Fibroblast of the aortic adventitia (primary cell): Measurements from ENCODE around the gene SMKR1. TPM values are rescaled to one million over a fixed set of nuclear protein-coding genes. Genes with fewer than 3 reads are reported as not detected.
"Not testable (repeated sequence)": the region's sequence is repeated elsewhere in the genome, so short reads cannot be mapped to it uniquely, and the experiment has no call there.

Experiments
- DNase-seq: peaks from one replicate; pipeline ENCODE4 v3.0.0-alpha.2; 2010; ENCODE audit warnings: low read depth
- H3K4me3 ChIP-seq: 2 replicates; pipeline ENCODE4 v1.5.1; 2011; ENCODE audit warnings: low read depth, mild to moderate bottlenecking, control low read depth, low read length, moderate library complexity
- total RNA-seq: library from RNA; depleted of rRNA; stranded (reverse); fragments of >200 nt; gene quantifications from 2 replicates; pipeline ENCODE4 v1.2.3, GENCODE V29; 2012; ENCODE audit warnings: low replicate concordance
- TF ChIP-seq, protein P1 (sequence below): IDR thresholded peaks from 2 replicates; pipeline ENCODE4 v1.5.1; 2011; ENCODE audit warnings: mild to moderate bottlenecking, low read length, control low read depth, inconsistent platforms; ENCODE audit not compliant: insufficient read depth

SMKR1 gene
- total RNA-seq, 1 donor, result 0.72 TPM

DNA sequence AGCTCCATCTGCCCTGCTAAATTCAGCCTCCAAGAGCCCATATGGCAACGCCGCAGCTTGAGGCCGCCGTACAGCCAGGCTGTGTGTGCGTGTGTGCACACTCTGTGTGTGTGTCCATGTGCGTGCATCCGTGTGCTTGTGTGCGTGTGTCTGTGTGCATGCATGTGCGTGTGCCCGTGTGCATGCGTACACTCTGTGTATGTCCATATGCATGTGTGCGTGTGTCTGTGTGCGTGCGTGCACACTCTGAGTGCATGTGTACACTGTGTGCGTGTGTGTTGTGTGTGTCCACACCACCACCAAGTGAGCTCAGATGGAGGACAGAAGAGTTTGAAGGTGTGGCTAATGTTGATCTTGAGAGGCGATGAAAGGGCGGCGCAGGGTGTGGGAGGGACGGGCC, 30.0 kb downstream of the SMKR1 start:
- TF ChIP-seq, protein P1, sequence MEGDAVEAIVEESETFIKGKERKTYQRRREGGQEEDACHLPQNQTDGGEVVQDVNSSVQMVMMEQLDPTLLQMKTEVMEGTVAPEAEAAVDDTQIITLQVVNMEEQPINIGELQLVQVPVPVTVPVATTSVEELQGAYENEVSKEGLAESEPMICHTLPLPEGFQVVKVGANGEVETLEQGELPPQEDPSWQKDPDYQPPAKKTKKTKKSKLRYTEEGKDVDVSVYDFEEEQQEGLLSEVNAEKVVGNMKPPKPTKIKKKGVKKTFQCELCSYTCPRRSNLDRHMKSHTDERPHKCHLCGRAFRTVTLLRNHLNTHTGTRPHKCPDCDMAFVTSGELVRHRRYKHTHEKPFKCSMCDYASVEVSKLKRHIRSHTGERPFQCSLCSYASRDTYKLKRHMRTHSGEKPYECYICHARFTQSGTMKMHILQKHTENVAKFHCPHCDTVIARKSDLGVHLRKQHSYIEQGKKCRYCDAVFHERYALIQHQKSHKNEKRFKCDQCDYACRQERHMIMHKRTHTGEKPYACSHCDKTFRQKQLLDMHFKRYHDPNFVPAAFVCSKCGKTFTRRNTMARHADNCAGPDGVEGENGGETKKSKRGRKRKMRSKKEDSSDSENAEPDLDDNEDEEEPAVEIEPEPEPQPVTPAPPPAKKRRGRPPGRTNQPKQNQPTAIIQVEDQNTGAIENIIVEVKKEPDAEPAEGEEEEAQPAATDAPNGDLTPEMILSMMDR, result no peak
- no peak for DNase-seq
- no peak overlapping the region for H3K4me3 ChIP-seq

DNA sequence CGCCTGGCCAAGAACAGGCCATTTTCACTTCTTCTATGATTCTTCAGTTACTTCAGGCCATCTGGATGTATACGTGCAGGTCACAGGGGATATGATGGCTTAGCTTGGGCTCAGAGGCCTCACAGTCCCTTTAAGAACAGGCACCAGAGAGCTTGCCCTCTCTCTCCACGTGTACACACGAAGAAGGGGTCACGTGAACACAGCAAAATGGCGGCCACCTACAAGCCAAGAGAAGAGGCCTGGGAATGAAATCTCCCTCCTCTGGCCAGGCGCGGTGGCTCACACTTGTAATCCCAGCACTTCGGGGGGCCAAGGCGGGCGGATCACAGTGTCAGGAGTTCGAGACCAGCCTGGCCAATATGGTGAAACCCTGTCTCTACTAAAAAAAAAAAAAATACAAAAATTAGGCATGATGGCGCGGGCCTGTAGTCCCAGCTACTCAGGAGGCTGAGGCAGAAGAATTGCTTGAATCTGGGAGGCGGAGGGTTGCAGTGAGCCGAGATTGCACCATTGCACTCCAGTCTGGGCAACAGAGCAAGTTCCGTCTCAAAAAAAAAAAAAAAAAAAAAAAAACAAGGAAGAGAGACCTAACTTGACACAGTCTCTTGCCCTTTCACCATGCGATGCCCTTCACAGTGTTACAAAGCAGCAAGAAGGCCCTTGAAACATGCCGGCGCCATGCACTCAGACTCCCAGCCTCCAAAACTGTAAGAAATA, 32.4 kb downstream of the SMKR1 start:
- DNase-seq, H3K4me3 ChIP-seq: not testable (repeated sequence)

DNA sequence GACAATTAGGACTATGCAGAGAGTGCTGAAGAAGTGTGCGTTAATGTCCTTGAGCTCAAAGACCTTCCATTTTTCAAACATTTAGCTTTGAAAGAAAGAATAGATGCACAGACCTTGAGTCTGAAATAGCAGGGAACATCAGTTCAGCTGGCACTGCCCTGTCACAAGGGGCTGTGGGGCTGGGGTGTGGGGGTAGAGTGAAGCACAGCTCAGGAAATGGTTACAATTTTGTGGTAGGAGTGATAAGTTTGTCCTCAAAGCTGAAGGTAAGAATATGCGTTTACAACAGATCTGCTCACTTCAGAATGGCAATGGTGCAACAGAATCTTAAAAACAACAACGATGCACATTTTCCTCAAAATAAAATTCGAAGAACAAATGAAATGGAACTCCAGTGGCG, 33.6 kb downstream of the SMKR1 start:
- H3K4me3 ChIP-seq, result no peak overlapping the region
- TF ChIP-seq, protein P1, result no peak
- no peak for DNase-seq

DNA sequence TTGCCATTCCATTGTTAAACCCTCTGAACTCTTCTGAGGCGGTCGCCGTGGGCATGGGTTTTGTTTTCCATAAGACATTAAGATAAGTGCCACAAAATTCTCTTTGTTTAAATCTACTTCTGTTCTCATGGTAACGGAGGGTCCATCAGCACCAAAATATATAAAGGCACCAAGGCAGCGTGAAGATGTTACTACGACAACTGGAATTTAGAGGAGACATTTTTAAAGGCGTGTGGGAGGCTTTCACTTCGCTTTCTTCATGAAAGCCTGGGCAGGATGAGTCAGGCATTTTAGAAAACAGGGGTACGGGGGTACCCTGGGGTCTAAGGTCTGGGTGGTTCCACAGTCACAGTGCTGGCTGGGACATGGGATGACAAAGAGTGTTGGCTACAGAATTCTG, 34.0 kb downstream of the SMKR1 start:
- DNase-seq, result no peak
- H3K4me3 ChIP-seq, result no peak overlapping the region
- TF ChIP-seq, protein P1, result no peak

DNA sequence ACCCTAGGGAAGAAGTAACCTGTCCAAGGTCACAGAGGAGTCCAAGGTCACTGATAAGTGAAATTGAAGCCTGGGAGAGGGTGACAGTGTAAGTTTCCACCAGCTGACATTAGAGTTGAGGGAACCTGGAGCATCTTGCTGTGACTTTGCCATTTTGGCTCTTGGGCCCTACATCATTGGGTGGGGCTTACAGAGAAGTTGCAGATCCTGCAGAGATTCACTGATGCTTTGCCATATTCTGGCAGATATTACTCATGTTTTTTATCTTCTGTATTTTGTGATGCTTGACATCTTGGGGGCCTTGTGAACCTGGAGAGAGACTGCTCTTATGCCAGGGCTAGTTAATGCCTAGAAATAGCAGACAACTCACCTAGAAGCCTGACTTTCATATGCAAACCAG, 36.5 kb downstream of the SMKR1 start:
- TF ChIP-seq, protein P1, result no peak
- H3K4me3 ChIP-seq, result no peak overlapping the region
- DNase-seq, result no peak

DNA sequence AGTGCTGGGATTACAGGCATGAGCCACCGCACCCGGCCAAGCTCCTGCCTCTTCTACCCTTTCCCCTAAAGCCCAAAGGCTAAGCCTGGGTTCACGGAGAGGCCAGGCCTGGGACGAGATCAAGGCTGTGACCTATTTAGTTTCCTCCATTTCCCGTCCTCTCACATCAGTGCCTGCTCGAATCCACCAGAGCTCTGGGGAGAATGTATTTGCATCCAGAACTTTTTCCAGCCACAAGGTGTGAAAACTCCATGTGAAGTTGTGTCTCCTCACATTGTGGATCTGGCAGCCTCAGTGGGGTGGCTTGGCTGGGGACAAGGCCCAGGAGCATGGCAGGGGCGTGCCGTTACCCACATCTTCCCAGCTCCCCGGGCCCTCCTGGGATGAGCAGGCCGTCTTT, 38.0 kb downstream of the SMKR1 start:
- DNase-seq, result no peak
- TF ChIP-seq, protein P1, result no peak
- no peak overlapping the region for H3K4me3 ChIP-seq

DNA sequence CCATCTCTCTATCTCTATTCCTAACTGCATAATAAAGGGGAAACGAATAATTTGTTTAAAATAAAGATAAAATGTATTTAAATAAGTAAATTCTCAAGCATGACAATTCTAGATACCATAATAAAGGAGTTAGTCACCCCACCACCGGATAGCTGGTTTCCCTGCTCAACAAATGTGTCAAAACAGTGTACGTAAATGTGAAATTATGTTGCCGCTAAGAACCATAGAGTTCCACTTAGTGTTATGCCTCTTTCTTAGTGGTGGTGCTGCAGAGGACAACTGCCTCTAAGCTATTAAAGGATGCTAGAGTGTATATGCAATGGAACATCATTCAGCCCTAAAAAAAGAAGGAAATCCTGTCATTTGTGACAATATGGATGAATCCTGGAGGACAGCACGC, 42.4 kb downstream of the SMKR1 start:
- no peak for DNase-seq
- no peak overlapping the region for H3K4me3 ChIP-seq
- TF ChIP-seq, protein P1, result no peak
